ENCODE measurements around the gene KMT2D. TPM values are rescaled to one million over a fixed set of nuclear protein-coding genes. Genes with fewer than 3 reads are reported as not detected.

Gene KMT2D
- total and polyA plus RNA-seq, 2 experiments from 2014 or later, result 8.2 to 10.3 TPM

DNA sequence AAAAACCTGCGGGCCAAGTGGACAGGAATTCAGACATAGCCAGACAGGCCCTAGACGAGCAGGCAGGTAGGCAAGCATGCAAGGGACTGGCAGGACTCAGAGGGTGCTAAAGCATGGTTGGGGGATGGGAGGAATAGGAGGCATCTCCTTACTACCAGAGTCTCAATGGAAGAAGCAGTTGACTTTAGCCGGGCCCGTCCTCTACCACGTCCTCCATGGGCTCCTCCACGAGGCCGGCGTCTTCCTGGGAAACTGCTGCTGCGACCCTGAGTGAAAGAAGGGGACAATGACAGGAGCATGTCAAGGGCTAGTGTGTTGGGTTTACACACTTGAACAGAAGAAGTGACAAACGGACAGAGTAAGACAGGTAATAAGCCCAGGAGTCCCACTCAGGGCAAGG is 11.6 kb downstream of the KMT2D start:
- Histone ChIP-seq H3F3A (ENCODE audit: insufficient read depth) (no peaks in the 10 kb centered on the region), H3K9me3 (ENCODE audit: low read depth) (no peaks in the 10 kb centered on the region), H3K27ac (no peak overlapping the region), H3K4me2 (ENCODE audit: unreplicated experiment) (no peak overlapping the region), H3K9me2 (ENCODE audit: insufficient read depth) (no peaks in the 10 kb centered on the region), H3K4me1 (ENCODE audit: insufficient read depth) (peaks cover 3% of the 10 kb centered on the region; the same call in 1 of the 2 replicates), H3K79me2 (ENCODE audit: insufficient read depth) (peaks cover 73% of the 10 kb centered on the region), H3K27me3 (replicated peaks; ENCODE audit: insufficient read depth) (no peaks in the 10 kb centered on the region), H3K36me3 (ENCODE audit: low read depth) (peaks cover 46% of the 10 kb centered on the region), H4K20me1 (ENCODE audit: insufficient read depth) (no peaks in the 10 kb centered on the region), H2AFZ (no peak overlapping the region), H3K9ac (no peak overlapping the region), H3K4me3 (no peak overlapping the region)
- in situ Hi-C loops (cut with MboI), result no loop called here
- 90 to 91% methylated on average over 10 of the region's 10 CpGs for WGBS, 2 experiments (ENCODE audit: low coverage in 1 of 2, low lambda C conversion rate in 2 of 2, missing lambda C conversion rate in 2 of 2)
- TF ChIP-seq EZH2phosphoT487 (IDR thresholded peaks at IDR 0.05; ENCODE audit: insufficient read depth, low read depth) (no peak), EZH2 (IDR thresholded peaks at IDR 0.05; ENCODE audit: insufficient read depth, poor library complexity, severe bottlenecking) (no peak)
- DNase-seq, result no peak

- Histone ChIP-seq H3F3A (ENCODE audit: insufficient read depth) (no peaks in the 10 kb centered on the region), H3K27me3 (replicated peaks; ENCODE audit: insufficient read depth) (no peaks in the 10 kb centered on the region), H3K27ac (no peak overlapping the region), H3K4me3 (no peak overlapping the region), H4K20me1 (ENCODE audit: insufficient read depth) (no peaks in the 10 kb centered on the region), H3K9me3 (ENCODE audit: low read depth) (no peaks in the 10 kb centered on the region), H3K36me3 (ENCODE audit: low read depth) (peaks cover 58% of the 10 kb centered on the region), H3K4me1 (ENCODE audit: insufficient read depth) (peaks cover 3% of the 10 kb centered on the region; the same call in 1 of the 2 replicates), H3K79me2 (ENCODE audit: insufficient read depth) (peaks cover 46% of the 10 kb centered on the region), H2AFZ (no peak overlapping the region), H3K9ac (no peak overlapping the region), H3K4me2 (ENCODE audit: unreplicated experiment) (no peak overlapping the region), H3K9me2 (ENCODE audit: insufficient read depth) (no peaks in the 10 kb centered on the region)
- WGBS, 2 experiments (ENCODE audit: low coverage in 1 of 2, low lambda C conversion rate in 2 of 2, missing lambda C conversion rate in 2 of 2), result 90 to 92% methylated on average over 12 of the region's 12 CpGs
- in situ Hi-C loops (cut with MboI), result no loop called here
- TF ChIP-seq EZH2 (IDR thresholded peaks at IDR 0.05; ENCODE audit: insufficient read depth, poor library complexity, severe bottlenecking) (no peak), EZH2phosphoT487 (IDR thresholded peaks at IDR 0.05; ENCODE audit: insufficient read depth, low read depth) (no peak)
- no peak for DNase-seq
These were observed 14.3 kb downstream of the KMT2D start for GRCh38 chr12:49046129-49046895.

GRCh38 chr12:49044660-49045059 is 15.9 kb downstream of the KMT2D start:
- Histone ChIP-seq H4K20me1 (ENCODE audit: insufficient read depth) (no peaks in the 10 kb centered on the region), H3K4me1 (ENCODE audit: insufficient read depth) (peaks cover 1% of the 10 kb centered on the region; the same call in 1 of the 2 replicates), H3K9me2 (ENCODE audit: insufficient read depth) (no peaks in the 10 kb centered on the region), H3K79me2 (ENCODE audit: insufficient read depth) (peaks cover 31% of the 10 kb centered on the region), H2AFZ (no peak overlapping the region), H3K9ac (no peak overlapping the region), H3K4me3 (no peak overlapping the region), H3K27me3 (replicated peaks; ENCODE audit: insufficient read depth) (no peaks in the 10 kb centered on the region), H3K27ac (no peak overlapping the region), H3K36me3 (ENCODE audit: low read depth) (peaks cover 48% of the 10 kb centered on the region), H3K4me2 (ENCODE audit: unreplicated experiment) (no peak overlapping the region), H3F3A (ENCODE audit: insufficient read depth) (no peaks in the 10 kb centered on the region), H3K9me3 (ENCODE audit: low read depth) (no peaks in the 10 kb centered on the region)
- no peak for TF ChIP-seq EZH2 (IDR thresholded peaks at IDR 0.05; ENCODE audit: insufficient read depth, poor library complexity, severe bottlenecking)
- WGBS, 2 experiments (ENCODE audit: low coverage in 1 of 2, low lambda C conversion rate in 2 of 2, missing lambda C conversion rate in 2 of 2), result 94 to 95% methylated on average over 12 of the region's 12 CpGs
- in situ Hi-C loops (cut with MboI), result no loop called here
- DNase-seq, result no peak

GRCh38 chr12:49043856-49044258 is 16.7 kb downstream of the KMT2D start:
- peaks cover 40% of the 10 kb centered on the region for H3K36me3 ChIP-seq (ENCODE audit: low read depth)
- DNase-seq, result peak; percentile 67
- H4K20me1 ChIP-seq (ENCODE audit: insufficient read depth), result no peaks in the 10 kb centered on the region
- H3K9me2 ChIP-seq (ENCODE audit: insufficient read depth), result no peaks in the 10 kb centered on the region
- H3K9me3 ChIP-seq (ENCODE audit: low read depth), result no peaks in the 10 kb centered on the region
- H2AFZ ChIP-seq, result no peak overlapping the region
- H3F3A ChIP-seq (ENCODE audit: insufficient read depth), result no peaks in the 10 kb centered on the region
- no peaks in the 10 kb centered on the region for H3K27me3 ChIP-seq (replicated peaks; ENCODE audit: insufficient read depth)
- no peak overlapping the region for H3K4me2 ChIP-seq (ENCODE audit: unreplicated experiment)
- in situ Hi-C loops (cut with MboI), result no loop called here
- TF ChIP-seq EZH2 (IDR thresholded peaks at IDR 0.05; ENCODE audit: insufficient read depth, poor library complexity, severe bottlenecking) (no peak), EZH2phosphoT487 (IDR thresholded peaks at IDR 0.05; ENCODE audit: insufficient read depth, low read depth) (no peak)
- no peak overlapping the region for H3K9ac ChIP-seq
- H3K27ac ChIP-seq, result no peak overlapping the region
- no peak overlapping the region for H3K4me3 ChIP-seq
- 61 to 65% methylated on average over 11 of the region's 11 CpGs for WGBS, 2 experiments (ENCODE audit: low coverage in 1 of 2, low lambda C conversion rate in 2 of 2, missing lambda C conversion rate in 2 of 2)
- H3K79me2 ChIP-seq (ENCODE audit: insufficient read depth), result peaks cover 23% of the 10 kb centered on the region
- H3K4me1 ChIP-seq (ENCODE audit: insufficient read depth), result no peaks in the 10 kb centered on the region

Data from GM23248 (cell line).